Dendritic cell treated with granulocyte-macrophage colony-stimulating factor and Interleukin-4, amounts not matched to agents 40 ng/mL and 50 ng/mL, for 4 days (primary cell): Measurements from ENCODE around the gene SLC10A3.
A peak's percentile ranks its signal among the peaks of the same experiment; 100 is the strongest.

ENCODE experiments used
- H3K27ac Mint-ChIP-seq: one replicate; pipeline ENCODE4 v1.8.0; 2022; ENCODE audit warnings: mild to moderate bottlenecking, mixed read lengths
- H3K27me3 Mint-ChIP-seq: one replicate; pipeline ENCODE4 v1.8.0; 2022; ENCODE audit warnings: mild to moderate bottlenecking, mixed read lengths
- H3K36me3 Mint-ChIP-seq: one replicate; pipeline ENCODE4 v1.8.0; 2022; ENCODE audit warnings: low read depth, mixed read lengths
- H3K4me1 Mint-ChIP-seq: one replicate; pipeline ENCODE4 v1.8.0; 2022; ENCODE audit warnings: low read depth, mixed read lengths
- H3K4me3 Mint-ChIP-seq: one replicate; pipeline ENCODE4 v1.8.0; 2022; ENCODE audit warnings: mild to moderate bottlenecking, moderate library complexity, mixed read lengths
- H3K9me3 Mint-ChIP-seq: one replicate; pipeline ENCODE4 v1.8.0; 2022; ENCODE audit warnings: mixed read lengths
- intact Hi-C: fragments of 100-400 bp; cut with micrococcal nuclease; formaldehyde crosslinking; loops from one replicate; pipeline ENCODE4 v1.15.0; 2022

Gene SLC10A3

DNA sequence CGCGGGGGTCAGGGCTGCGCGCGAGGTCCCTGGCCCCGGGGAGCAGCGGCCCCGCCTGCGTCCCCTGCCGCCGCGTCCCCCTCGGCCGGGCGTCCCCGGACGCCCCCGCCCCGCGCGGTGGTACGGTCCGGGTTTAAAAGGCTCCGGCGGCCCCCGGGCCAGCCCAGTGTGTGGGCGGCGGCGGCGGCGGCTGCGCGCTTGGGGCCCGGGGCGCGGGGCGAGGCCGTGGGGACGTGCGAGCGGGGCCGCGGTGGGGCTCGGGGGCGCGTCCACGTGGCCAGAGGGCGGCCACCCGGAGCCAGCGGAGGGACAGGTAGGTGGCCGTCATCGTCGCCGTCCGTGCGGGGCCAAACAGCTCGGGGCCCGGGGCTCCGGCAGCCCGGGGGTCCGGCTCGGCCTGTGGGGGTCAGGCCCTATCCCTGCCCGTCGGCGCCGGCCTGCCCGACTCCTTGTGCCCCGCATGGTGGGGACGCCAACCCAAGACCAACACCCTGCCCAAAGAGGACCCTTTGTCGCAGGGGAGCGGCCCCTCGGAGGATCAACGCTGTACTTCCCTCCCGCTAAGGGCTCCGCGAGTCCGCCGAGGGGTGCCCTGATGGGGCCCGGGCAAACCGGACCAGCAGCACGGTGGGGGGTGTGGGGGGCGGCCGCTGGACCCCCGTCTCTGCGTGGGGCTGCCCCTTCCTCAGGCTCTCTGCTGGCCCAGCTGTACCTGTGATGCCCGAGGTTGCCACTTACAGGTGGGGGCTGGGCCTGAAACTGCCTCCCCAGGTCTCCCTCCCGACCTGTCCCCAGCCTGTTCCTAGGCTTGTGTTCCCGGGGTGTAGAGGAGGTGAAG lies 32.1 kb downstream of the SLC10A3 start, which contains the start of gene PLXNA3:
TSS of gene PLXNA3 (plus strand) at position 166 of the 838 bp plus-strand sequence. CDS start 1,903 bp downstream, outside the sequence.
- peak within 1 kb of the TSS; percentile 92 for H3K27ac Mint-ChIP-seq
- peak within 1 kb of the TSS; percentile 93 for H3K4me3 Mint-ChIP-seq
- intact Hi-C loops: loop anchor here (10.0 kb wide), 1 partner anchor 54 kb away; the partner anchor contains the start of gene DNASE1L1
- H3K9me3 Mint-ChIP-seq: no peaks in the 10 kb centered on the region
- peaks cover 10% of the 10 kb centered on the region for H3K27me3 Mint-ChIP-seq
- H3K4me1 Mint-ChIP-seq: peaks cover 30% of the 10 kb centered on the region
- H3K36me3 Mint-ChIP-seq: peaks cover 48% of the 10 kb centered on the region

GRCh38 chrX:154457491-154458115 lies 32.8 kb downstream of the SLC10A3 start:
- Mint-ChIP-seq H3K27me3 (peaks cover 10% of the 10 kb centered on the region), H3K4me3 (peak overlapping the region; percentile 93), H3K9me3 (no peaks in the 10 kb centered on the region), H3K36me3 (peaks cover 48% of the 10 kb centered on the region), H3K27ac (peak overlapping the region; percentile 92), H3K4me1 (peaks cover 30% of the 10 kb centered on the region)
- intact Hi-C loops: loop anchor here (10.0 kb wide), 1 partner anchor 53 kb away; the partner anchor contains the start of gene DNASE1L1

GRCh38 chrX:154452823-154453222 lies 37.6 kb downstream of the SLC10A3 start:
- Mint-ChIP-seq H3K36me3 (peaks cover 65% of the 10 kb centered on the region), H3K27ac (no peak overlapping the region), H3K4me1 (peaks cover 6% of the 10 kb centered on the region), H3K4me3 (no peak overlapping the region), H3K9me3 (no peaks in the 10 kb centered on the region), H3K27me3 (peaks cover 3% of the 10 kb centered on the region)
- intact Hi-C loops: loop anchor here (10.0 kb wide), 1 partner anchor 48 kb away; the partner anchor contains the start of gene DNASE1L1

DNA sequence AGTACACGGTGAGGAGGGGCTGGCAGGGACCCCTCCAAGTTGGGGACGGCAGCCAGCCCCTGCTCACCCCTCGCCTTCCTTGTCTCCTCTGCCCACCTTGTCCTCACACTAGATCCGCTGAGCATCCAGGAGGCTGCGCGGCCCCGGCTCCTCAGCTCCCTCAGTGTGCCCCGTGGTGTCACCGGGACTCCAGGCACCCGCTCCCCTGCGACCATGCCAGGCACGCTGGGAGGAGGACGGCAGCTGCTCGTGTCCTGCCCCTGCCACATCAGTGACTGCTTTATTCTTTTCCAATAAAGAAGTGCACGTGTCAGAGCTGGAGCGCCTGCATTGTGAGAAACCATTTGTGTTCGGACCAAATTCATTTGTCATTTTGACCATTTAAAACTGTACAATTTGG lies 40.1 kb downstream of the SLC10A3 start:
- Mint-ChIP-seq H3K36me3 (peaks cover 87% of the 10 kb centered on the region), H3K27ac (no peak overlapping the region), H3K4me1 (peaks cover 15% of the 10 kb centered on the region), H3K9me3 (no peaks in the 10 kb centered on the region), H3K27me3 (peaks cover 3% of the 10 kb centered on the region), H3K4me3 (no peak overlapping the region)
- intact Hi-C loops: loop anchor here (10.0 kb wide), 1 partner anchor 46 kb away; the partner anchor contains the start of gene DNASE1L1

- Mint-ChIP-seq H3K4me3 (no peak overlapping the region), H3K4me1 (peaks cover 22% of the 10 kb centered on the region), H3K27ac (no peak overlapping the region), H3K9me3 (no peaks in the 10 kb centered on the region), H3K27me3 (peaks cover 3% of the 10 kb centered on the region), H3K36me3 (peaks cover 85% of the 10 kb centered on the region)
- intact Hi-C loops: loop anchor here (10.0 kb wide), 1 partner anchor 45 kb away; the partner anchor contains the start of gene DNASE1L1
Measured at GRCh38 chrX:154449618-154450017, 40.8 kb downstream of the SLC10A3 start.

DNA sequence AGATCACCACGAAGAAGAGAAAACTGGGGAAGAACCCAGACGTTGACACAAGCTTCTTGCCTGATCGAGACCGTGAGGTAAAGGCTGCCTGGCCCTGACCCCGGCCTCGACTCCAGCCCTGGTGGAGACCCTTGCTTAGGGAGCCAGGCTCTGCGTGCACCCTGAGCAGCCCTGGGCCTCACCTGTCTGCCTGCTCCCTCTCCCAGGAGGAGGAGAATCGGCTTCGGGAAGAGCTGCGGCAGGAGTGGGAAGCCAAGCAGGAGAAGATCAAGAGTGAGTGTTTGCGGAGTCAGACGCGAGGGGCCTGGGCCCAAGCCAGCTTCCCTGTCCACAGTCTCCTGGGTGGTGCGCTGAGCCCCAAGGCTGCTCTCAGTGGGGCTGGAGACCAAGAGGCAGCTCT lies 41.9 kb downstream of the SLC10A3 start:
- peaks cover 76% of the 10 kb centered on the region for H3K36me3 Mint-ChIP-seq
- peaks cover 25% of the 10 kb centered on the region for H3K4me1 Mint-ChIP-seq
- no peaks in the 10 kb centered on the region for H3K27me3 Mint-ChIP-seq
- H3K27ac Mint-ChIP-seq: no peak overlapping the region
- intact Hi-C loops: no loop called here
- H3K4me3 Mint-ChIP-seq: no peak overlapping the region
- H3K9me3 Mint-ChIP-seq: no peaks in the 10 kb centered on the region

DNA sequence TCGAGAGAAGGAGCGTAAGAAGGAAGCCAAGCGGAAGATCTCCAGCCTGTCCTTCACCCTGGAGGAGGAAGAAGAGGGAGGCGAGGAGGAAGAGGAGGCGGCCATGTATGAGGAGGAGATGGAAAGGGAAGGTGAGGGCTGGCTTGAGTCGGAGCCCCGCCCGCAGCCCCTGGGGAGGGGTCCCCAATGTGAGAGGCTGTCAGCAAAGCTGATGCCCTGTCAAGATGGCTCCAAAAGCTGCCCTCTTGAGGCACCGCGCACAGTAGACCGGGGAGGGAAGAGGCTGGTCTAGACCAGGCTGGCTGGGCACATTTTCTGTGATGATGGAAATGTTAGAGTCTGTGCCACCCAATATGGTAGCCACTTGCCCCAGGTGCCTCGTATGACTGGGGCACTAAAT lies 44.0 kb downstream of the SLC10A3 start:
- peak overlapping the region; percentile 65 for H3K27ac Mint-ChIP-seq
- peak overlapping the region; percentile 21 for H3K4me3 Mint-ChIP-seq
- no peaks in the 10 kb centered on the region for H3K9me3 Mint-ChIP-seq
- intact Hi-C loops: no loop called here
- H3K4me1 Mint-ChIP-seq: peaks cover 43% of the 10 kb centered on the region
- H3K36me3 Mint-ChIP-seq: peaks cover 76% of the 10 kb centered on the region
- no peaks in the 10 kb centered on the region for H3K27me3 Mint-ChIP-seq

- no peaks in the 10 kb centered on the region for H3K27me3 Mint-ChIP-seq
- H3K4me1 Mint-ChIP-seq: peaks cover 45% of the 10 kb centered on the region
- H3K9me3 Mint-ChIP-seq: no peaks in the 10 kb centered on the region
- intact Hi-C loops: no loop called here
- peaks cover 77% of the 10 kb centered on the region for H3K36me3 Mint-ChIP-seq
- peak overlapping the region; percentile 65 for H3K27ac Mint-ChIP-seq
- peak overlapping the region; percentile 21 for H3K4me3 Mint-ChIP-seq
Measured at GRCh38 chrX:154445776-154446175, 44.7 kb downstream of the SLC10A3 start.

DNA sequence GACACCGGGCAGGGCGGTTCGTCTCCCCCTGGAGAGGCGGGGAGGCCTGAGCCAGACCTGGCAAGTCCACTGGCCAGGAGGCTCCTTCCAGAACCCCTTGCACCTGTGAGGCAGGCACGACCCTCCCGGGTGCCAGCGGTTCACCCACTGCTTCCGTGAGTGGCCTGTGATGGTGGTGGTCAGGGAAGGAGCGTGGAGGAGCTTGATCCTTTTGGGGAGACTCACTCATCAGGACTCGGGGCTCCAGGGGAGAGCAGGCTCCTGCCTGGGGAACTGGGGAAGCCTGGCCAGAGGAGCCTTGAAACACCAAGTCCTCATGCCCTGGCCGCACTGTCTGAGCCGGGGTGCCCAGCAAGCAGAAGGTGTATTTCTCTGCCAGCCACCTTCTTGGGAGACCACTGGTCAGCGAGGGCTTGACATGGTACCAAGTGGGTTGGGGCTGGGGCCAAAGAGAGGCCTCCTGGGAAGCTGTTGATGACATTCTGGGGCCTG lies 45.6 kb downstream of the SLC10A3 start:
- intact Hi-C loops: no loop called here
- Mint-ChIP-seq H3K36me3 (peaks cover 77% of the 10 kb centered on the region), H3K27ac (peak overlapping the region; percentile 87)

DNA sequence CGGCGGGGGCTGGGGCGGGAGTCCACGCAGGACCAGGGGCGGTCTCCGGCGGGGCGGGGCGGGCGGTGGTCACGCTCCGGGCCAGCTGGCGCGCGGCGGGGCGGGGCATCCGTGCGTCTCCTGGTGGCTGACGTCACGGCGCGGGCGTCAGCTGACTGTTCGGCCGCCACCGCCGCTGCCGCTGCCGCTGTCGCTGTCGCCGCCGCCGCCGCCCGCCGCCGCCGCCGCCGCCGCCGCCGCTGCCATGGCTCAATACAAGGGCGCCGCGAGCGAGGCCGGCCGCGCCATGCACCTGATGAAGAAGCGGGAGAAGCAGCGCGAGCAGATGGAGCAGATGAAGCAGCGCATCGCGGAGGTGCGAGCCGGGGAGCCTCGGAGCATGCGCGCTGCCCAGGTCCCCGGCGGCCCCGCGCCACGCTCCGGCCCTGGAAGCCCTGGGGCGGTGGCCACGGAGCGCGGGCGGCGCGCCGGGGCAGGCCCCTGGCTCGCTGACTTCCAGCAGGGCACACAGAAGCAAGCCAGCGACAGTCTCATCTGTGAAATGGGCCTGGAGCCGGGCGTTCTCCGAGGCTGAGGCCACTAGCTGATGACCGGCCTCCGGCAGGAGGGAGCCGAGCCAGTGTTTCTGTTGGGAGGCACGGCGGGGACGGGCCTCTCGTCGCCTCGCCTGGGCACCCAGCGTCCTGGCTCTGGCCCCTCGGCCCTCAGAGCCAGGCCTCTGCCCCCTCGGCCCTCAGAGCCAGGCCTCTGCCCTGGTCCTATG lies 46.3 kb downstream of the SLC10A3 start, which contains the start of gene FAM50A:
TSS of gene FAM50A (plus strand) at position 150 of the 763 bp plus-strand sequence. CDS start at position 245, 95 bp downstream.
- Mint-ChIP-seq H3K4me3 (peak within 1 kb of the TSS; percentile 83), H3K9me3 (no peaks in the 10 kb centered on the region), H3K36me3 (peaks cover 77% of the 10 kb centered on the region), H3K27ac (peak within 1 kb of the TSS; percentile 87), H3K27me3 (no peaks in the 10 kb centered on the region), H3K4me1 (peaks cover 45% of the 10 kb centered on the region)
- intact Hi-C loops: no loop called here

More for the DNA sequence above, 45.6 kb downstream of the SLC10A3 start:
- no peaks in the 10 kb centered on the region for H3K27me3 Mint-ChIP-seq
- peaks cover 45% of the 10 kb centered on the region for H3K4me1 Mint-ChIP-seq
- H3K4me3 Mint-ChIP-seq: peak overlapping the region; percentile 83
- no peaks in the 10 kb centered on the region for H3K9me3 Mint-ChIP-seq

DNA sequence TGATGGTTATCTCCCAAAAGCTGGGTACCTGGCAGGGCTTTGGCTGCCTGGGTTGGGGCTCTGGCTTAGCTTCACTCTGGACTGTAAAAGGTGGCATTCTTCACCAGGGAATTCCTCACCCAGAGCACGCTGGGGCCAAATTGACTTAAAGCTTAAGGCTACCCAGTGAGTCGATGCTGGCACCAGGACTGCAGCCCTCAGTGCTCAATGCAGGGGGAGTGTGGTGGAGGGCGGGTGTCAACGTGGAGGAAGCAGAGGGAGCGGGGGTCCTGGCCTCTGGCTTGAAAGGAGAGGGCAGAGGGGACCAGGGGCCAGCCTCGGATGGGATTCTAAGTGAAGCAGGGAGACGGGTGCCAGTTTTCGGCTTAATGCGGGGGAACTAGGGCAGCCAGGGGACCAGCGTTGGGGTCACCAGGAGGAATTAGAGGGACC lies 46.9 kb downstream of the SLC10A3 start:
- Mint-ChIP-seq H3K4me1 (peaks cover 51% of the 10 kb centered on the region), H3K4me3 (peak overlapping the region; percentile 76), H3K27me3 (no peaks in the 10 kb centered on the region), H3K27ac (peak overlapping the region; percentile 87), H3K9me3 (no peaks in the 10 kb centered on the region), H3K36me3 (peaks cover 77% of the 10 kb centered on the region)
- intact Hi-C loops: no loop called here

GRCh38 chrX:154441984-154442707 lies 48.3 kb downstream of the SLC10A3 start:
- no peaks in the 10 kb centered on the region for H3K9me3 Mint-ChIP-seq
- H3K36me3 Mint-ChIP-seq: peaks cover 77% of the 10 kb centered on the region
- no peaks in the 10 kb centered on the region for H3K27me3 Mint-ChIP-seq
- intact Hi-C loops: no loop called here
- peak overlapping the region; percentile 87 for H3K27ac Mint-ChIP-seq
- H3K4me1 Mint-ChIP-seq: peaks cover 59% of the 10 kb centered on the region
- no peak overlapping the region for H3K4me3 Mint-ChIP-seq

GRCh38 chrX:154441564-154441963 lies 48.9 kb downstream of the SLC10A3 start:
- H3K27ac Mint-ChIP-seq: no peak overlapping the region
- no peaks in the 10 kb centered on the region for H3K9me3 Mint-ChIP-seq
- H3K4me3 Mint-ChIP-seq: no peak overlapping the region
- no peaks in the 10 kb centered on the region for H3K27me3 Mint-ChIP-seq
- H3K36me3 Mint-ChIP-seq: peaks cover 71% of the 10 kb centered on the region
- H3K4me1 Mint-ChIP-seq: peaks cover 56% of the 10 kb centered on the region
- intact Hi-C loops: no loop called here
